ENCODE measurements around the gene PTPRK. TPM values are rescaled to one million over a fixed set of nuclear protein-coding genes. Genes with fewer than 3 reads are reported as not detected.

The PTPRK gene
- total and polyA plus RNA-seq, 9 of the 15 experiments (the other 6 are each of a cell fraction or from before 2014, with no cell fraction given) = 0.04 to 0.51 TPM; not detected in 7

DNA sequence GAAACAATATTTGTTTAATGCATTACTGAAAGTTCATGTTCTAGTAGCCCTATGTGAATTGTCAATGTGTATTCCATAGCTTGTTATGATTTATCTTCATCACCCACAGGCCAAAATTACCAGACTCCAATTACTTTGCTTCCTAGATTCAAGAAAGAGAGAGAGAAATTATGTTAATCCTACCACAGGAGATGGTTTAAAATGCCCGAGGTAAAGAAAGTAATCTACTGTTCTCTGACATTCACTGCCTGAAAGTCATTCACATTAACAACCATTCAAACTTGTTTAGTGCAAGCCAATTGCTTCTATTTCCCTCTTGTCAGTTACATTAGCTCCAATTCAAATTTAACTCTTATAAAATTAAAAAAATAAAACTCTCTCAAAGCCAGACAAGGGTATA, 359.1 kb downstream of the PTPRK start (continued):
- TF ChIP-seq GTF2A2 (tag; IDR thresholded peaks at IDR 0.05) (no peak), ZNF395 (CRISPR knock-in tag; IDR thresholded peaks at IDR 0.05) (no peak), DEAF1 (CRISPR knock-in tag; IDR thresholded peaks at IDR 0.05) (no peak), FUS (optimal IDR thresholded peaks at IDR 0.05; ENCODE audit: low read depth, low read length) (no peak)

DNA sequence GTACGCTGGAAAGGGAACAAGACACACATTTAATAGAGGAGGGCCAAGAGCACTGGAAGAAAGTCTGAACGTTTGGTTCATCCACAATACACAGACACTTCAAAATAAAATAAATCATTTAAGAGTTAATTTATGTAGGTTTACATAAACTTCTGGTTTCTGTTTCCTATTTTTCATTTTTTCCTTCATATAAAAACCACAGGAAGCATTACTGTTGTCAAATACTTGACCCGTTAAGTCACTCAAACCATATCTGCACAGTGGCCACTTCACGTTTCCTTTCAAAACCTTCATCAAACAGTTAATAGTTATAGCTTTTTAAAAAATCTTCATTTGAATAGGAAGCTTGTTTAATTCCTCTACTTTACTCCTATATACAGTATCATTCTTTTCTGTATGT, 361.9 kb downstream of the PTPRK start:
- POLR2A ChIA-PET = no interaction called here
- 0% methylated on average over 4 of the region's 4 CpGs for WGBS (ENCODE audit: insufficient coverage, low coverage, missing lambda C conversion rate)
- no peak overlapping the region for H3K9ac ChIP-seq (ENCODE audit: insufficient read depth in 1 of 2, low read depth in 2 of 2, low read length in 2 of 2)

More for the DNA sequence above, 361.9 kb downstream of the PTPRK start:
- BruUV-seq (replicated peaks) = no TSS peak
- no peak overlapping the region for H3K27ac ChIP-seq (ENCODE audit: extremely low read depth, low read depth, low read length)
- CTCF ChIA-PET (ENCODE audit: low intra/inter-chr PET ratio) = no interaction called here
- H3K9me1 ChIP-seq (ENCODE audit: control insufficient read depth, insufficient read depth, low read length) = no peaks in the 10 kb centered on the region
- no peaks in the 10 kb centered on the region for H3K27me3 ChIP-seq (ENCODE audit: control insufficient read depth in 2 of 2, insufficient read depth in 2 of 2, low read length in 2 of 2)
- ATAC-seq (no peak), FAIRE-seq (no peak), DNase-seq (ENCODE audit: extremely low read depth in 1 of 4, low spot score in 3 of 4) (no peak)
- H4K20me1 ChIP-seq (replicated peaks; ENCODE audit: control insufficient read depth, insufficient read depth, low read length) = no peaks in the 10 kb centered on the region
- H3K79me2 ChIP-seq (ENCODE audit: control insufficient read depth, insufficient read depth, low read length) = no peaks in the 10 kb centered on the region
- TF ChIP-seq ZNF253 (CRISPR knock-in tag; conservative IDR thresholded peaks at IDR 0.05) = no peak
- TF ChIP-seq MCM3 (IDR thresholded peaks at IDR 0.05) = no peak
- TF ChIP-seq IRF2 (CRISPR knock-in tag; IDR thresholded peaks at IDR 0.05) = no peak
- TF ChIP-seq ZBTB34 (CRISPR knock-in tag; IDR thresholded peaks at IDR 0.05) = no peak
- TF ChIP-seq FOXM1 (IDR thresholded peaks at IDR 0.05; ENCODE audit: low read depth) = no peak
- TF ChIP-seq FOXM1 (CRISPR knock-in tag; IDR thresholded peaks at IDR 0.05; ENCODE audit: low read depth) = no peak
- TF ChIP-seq ZSCAN32 (CRISPR knock-in tag; IDR thresholded peaks at IDR 0.05) = no peak
- TF ChIP-seq PCBP2 (IDR thresholded peaks at IDR 0.05; ENCODE audit: low read depth, low read length, poor library complexity, severe bottlenecking) = no peak
- H3K4me1 ChIP-seq (replicated peaks in 1 of 2; ENCODE audit: control insufficient read depth in 2 of 2, insufficient read depth in 2 of 2, low read length in 2 of 2) = no peaks in the 10 kb centered on the region
- intact Hi-C loops (cut with micrococcal nuclease) = no loop called here
- no peak overlapping the region for H3K4me3 ChIP-seq
- H3K36me3 ChIP-seq (ENCODE audit: control insufficient read depth, insufficient read depth, low read length) = no peaks in the 10 kb centered on the region
- H3K4me2 ChIP-seq (ENCODE audit: insufficient read depth, low read length) = no peak overlapping the region
- no peaks in the 10 kb centered on the region for H3K9me3 ChIP-seq (replicated peaks; ENCODE audit: control insufficient read depth, insufficient read depth, low read depth, low read length)
- in situ Hi-C loops (cut with MboI) = no loop called here
- no peak overlapping the region for H2AFZ ChIP-seq (ENCODE audit: low read depth, low read length)

Data from K562 (cell line).